Kidney glomerular epithelial cell (primary cell): ENCODE results near the gene MAGED1.

Experiments
- DNase-seq: peaks from one replicate; lab custom pipeline; 2025; lab: John Stamatoyannopoulos, UW

MAGED1 gene

GRCh38 chrX:51892921-51893745 is at the start of gene MAGED1:
Gene MAGED1 (plus strand): TSS chrX:51893623. CDS start chrX:51894305, 682 bp downstream.
- DNase-seq: peak; percentile 74

GRCh38 chrX:51847463-51847862 is 46.0 kb upstream of the MAGED1 start:
- DNase-seq: no peak

GRCh38 chrX:51851507-51852085 is 41.8 kb upstream of the MAGED1 start:
- DNase-seq: no peak

GRCh38 chrX:51852096-51852495 is 41.3 kb upstream of the MAGED1 start:
- no peak for DNase-seq

- no peak for DNase-seq
These were observed 40.8 kb upstream of the MAGED1 start for GRCh38 chrX:51852621-51853020.

GRCh38 chrX:51853251-51853650 is 40.2 kb upstream of the MAGED1 start:
- DNase-seq: no peak

- no peak for DNase-seq
These were observed 37.7 kb upstream of the MAGED1 start for GRCh38 chrX:51855698-51856097.

- DNase-seq: no peak
These were observed 36.2 kb upstream of the MAGED1 start for GRCh38 chrX:51857159-51857733.

- DNase-seq: no peak
These were observed 32.7 kb upstream of the MAGED1 start for GRCh38 chrX:51860679-51861078.

- DNase-seq: no peak
These were observed 30.5 kb upstream of the MAGED1 start for GRCh38 chrX:51862920-51863319.

- DNase-seq: no peak
These were observed 27.2 kb upstream of the MAGED1 start for GRCh38 chrX:51866210-51866609.

GRCh38 chrX:51867626-51868025 is 25.8 kb upstream of the MAGED1 start:
- no peak for DNase-seq

GRCh38 chrX:51870354-51870753 is 23.1 kb upstream of the MAGED1 start:
- no peak for DNase-seq

GRCh38 chrX:51874123-51874522 is 19.3 kb upstream of the MAGED1 start:
- DNase-seq: no peak

GRCh38 chrX:51876441-51876840 is 17.0 kb upstream of the MAGED1 start:
- no peak for DNase-seq

- no peak for DNase-seq
These were observed 15.4 kb upstream of the MAGED1 start for GRCh38 chrX:51878056-51878455.

GRCh38 chrX:51889851-51890250 is 3.6 kb upstream of the MAGED1 start:
- DNase-seq: no peak

- no peak for DNase-seq
These were observed 2.2 kb upstream of the MAGED1 start for GRCh38 chrX:51891245-51891644.

- no peak for DNase-seq
These were observed 1.4 kb upstream of the MAGED1 start for GRCh38 chrX:51891821-51892551.

GRCh38 chrX:51893931-51894696 is 691 bp downstream of the MAGED1 start:
- no peak for DNase-seq

- DNase-seq: no peak
These were observed 1.4 kb downstream of the MAGED1 start for GRCh38 chrX:51894697-51895336.
